C4-2B (cell line): ENCODE measurements around the gene TBC1D20.

Experiments
- ZFX ChIP-seq: fragments of 450-650 bp; IDR thresholded peaks from 2 replicates; pipeline ENCODE4 v1.6.1; 2017
- TF ChIP-seq, protein P1 (sequence below): fragments of 450-650 bp; conservative IDR thresholded peaks from 2 replicates; pipeline ENCODE4 v1.5.1; 2017; ENCODE audit warnings: mild to moderate bottlenecking

DNA sequence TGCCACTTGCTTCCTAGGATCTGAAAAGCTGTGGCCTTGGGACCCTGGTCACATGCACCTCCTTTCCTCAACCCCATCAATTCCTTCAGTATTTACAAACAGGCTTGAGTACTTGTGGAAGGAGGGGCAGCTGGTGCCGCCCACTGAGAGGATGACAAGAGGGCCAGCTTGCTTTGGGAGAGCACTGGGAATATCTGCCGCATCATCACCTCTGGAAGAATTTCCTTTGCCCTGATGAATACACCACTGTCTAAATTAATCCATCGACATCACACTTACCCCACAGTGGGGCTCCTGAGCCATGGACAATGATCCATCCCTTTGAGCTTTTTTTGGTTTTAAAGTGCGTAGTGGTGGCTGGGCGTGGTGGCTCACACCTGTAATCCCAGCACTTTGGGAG, 25.9 kb downstream of the TBC1D20 start:
- TF ChIP-seq, protein P1, sequence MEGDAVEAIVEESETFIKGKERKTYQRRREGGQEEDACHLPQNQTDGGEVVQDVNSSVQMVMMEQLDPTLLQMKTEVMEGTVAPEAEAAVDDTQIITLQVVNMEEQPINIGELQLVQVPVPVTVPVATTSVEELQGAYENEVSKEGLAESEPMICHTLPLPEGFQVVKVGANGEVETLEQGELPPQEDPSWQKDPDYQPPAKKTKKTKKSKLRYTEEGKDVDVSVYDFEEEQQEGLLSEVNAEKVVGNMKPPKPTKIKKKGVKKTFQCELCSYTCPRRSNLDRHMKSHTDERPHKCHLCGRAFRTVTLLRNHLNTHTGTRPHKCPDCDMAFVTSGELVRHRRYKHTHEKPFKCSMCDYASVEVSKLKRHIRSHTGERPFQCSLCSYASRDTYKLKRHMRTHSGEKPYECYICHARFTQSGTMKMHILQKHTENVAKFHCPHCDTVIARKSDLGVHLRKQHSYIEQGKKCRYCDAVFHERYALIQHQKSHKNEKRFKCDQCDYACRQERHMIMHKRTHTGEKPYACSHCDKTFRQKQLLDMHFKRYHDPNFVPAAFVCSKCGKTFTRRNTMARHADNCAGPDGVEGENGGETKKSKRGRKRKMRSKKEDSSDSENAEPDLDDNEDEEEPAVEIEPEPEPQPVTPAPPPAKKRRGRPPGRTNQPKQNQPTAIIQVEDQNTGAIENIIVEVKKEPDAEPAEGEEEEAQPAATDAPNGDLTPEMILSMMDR, result no peak
- TF ChIP-seq ZFX, result no peak
